Upper lobe of left lung (tissue), 4 donors: Measurements from ENCODE around the gene CLDN10.

ENCODE experiments used
- EP300 ChIP-seq, 4 donors: sonication (generic); formaldehyde crosslinking; IDR thresholded peaks; one replicate each; pipeline ENCODE4 v1.5.1; 2017; ENCODE audit warnings: antibody characterized with exemption in 4 of 4, control low read depth in 2 of 4
- POLR2A ChIP-seq, 4 donors: fragments of 450-650 bp; IDR thresholded peaks; one replicate each; pipeline ENCODE4 v1.5.1; 2016 to 2017; ENCODE audit warnings: antibody characterized with exemption in 4 of 4, mild to moderate bottlenecking in 2 of 4
- POLR2AphosphoS5 ChIP-seq, 2 donors: sonication (generic); formaldehyde crosslinking; IDR thresholded peaks; one replicate each; pipeline ENCODE4 v1.5.1; 2017; ENCODE audit warnings: antibody characterized with exemption in 2 of 2
- TF ChIP-seq, protein P1 (sequence below), 6 experiments: fragments of 450-650 bp in 4 of 6; fragments of 200-600 bp in 2 of 6; sonication (generic) in 2 of 6; IDR thresholded peaks; one replicate each; pipeline ENCODE4 v1.5.1; 2016 to 2019; ENCODE audit warnings: antibody characterized with exemption in 6 of 6

DNA sequence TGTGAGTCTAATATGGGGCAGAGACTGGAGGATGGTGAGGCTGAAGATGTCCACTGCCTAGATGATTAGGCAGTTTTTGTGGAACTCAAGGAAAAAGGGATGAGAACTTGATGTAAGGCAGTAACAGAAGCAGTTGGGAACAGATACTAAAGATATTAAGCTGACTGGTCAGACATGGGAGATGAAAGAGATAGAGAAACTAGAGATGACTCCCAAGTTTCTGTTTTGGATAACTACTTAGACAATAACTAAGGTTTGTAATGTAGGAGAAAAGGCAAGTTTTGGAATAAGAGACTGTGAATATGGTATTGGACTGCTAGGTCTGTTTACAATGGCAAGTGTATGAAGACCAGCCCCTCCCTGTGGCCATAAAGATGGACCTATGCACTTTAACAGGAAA, 43.5 kb upstream of the CLDN10 start:
- no peak for TF ChIP-seq POLR2AphosphoS5 (IDR thresholded peaks at IDR 0.05)
- TF ChIP-seq, protein P1, sequence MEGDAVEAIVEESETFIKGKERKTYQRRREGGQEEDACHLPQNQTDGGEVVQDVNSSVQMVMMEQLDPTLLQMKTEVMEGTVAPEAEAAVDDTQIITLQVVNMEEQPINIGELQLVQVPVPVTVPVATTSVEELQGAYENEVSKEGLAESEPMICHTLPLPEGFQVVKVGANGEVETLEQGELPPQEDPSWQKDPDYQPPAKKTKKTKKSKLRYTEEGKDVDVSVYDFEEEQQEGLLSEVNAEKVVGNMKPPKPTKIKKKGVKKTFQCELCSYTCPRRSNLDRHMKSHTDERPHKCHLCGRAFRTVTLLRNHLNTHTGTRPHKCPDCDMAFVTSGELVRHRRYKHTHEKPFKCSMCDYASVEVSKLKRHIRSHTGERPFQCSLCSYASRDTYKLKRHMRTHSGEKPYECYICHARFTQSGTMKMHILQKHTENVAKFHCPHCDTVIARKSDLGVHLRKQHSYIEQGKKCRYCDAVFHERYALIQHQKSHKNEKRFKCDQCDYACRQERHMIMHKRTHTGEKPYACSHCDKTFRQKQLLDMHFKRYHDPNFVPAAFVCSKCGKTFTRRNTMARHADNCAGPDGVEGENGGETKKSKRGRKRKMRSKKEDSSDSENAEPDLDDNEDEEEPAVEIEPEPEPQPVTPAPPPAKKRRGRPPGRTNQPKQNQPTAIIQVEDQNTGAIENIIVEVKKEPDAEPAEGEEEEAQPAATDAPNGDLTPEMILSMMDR (IDR thresholded peaks at IDR 0.05), result no peak
- TF ChIP-seq POLR2A (IDR thresholded peaks at IDR 0.05), result no peak
- no peak for TF ChIP-seq EP300 (IDR thresholded peaks at IDR 0.05)
